GM23338 (cell line): ENCODE measurements around the gene MAPK12. TPM values are rescaled to one million over a fixed set of nuclear protein-coding genes. Genes with fewer than 3 reads are reported as not detected.

Experiments used
- ATAC-seq: fragments of 200-7000 bp; cut with Tn5 transposase; 3 replicates; pipeline ENCODE4 v1.9.1; 2020
- DNase-seq: peaks from one replicate; pipeline ENCODE4 v3.0.0-alpha.2; 2015; ENCODE audit warnings: low spot score
- H2AFZ ChIP-seq: fragments of 200-600 bp; sonication (generic); 2 replicates; pipeline ENCODE4 v1.8.0; 2016; ENCODE audit warnings: antibody characterized with exemption, mild to moderate bottlenecking, moderate library complexity
- H3F3A ChIP-seq: fragments of 200-600 bp; sonication (generic); replicated peaks from 2 replicates; pipeline ENCODE4 v1.8.0; 2017; ENCODE audit warnings: antibody characterized with exemption, mixed run types, low read depth
- H3K27ac ChIP-seq: fragments of 200-600 bp; sonication (generic); 2 replicates; pipeline ENCODE4 v1.6.1; 2016; ENCODE audit warnings: low read depth
- H3K27me3 ChIP-seq: fragments of 200-600 bp; sonication (generic); 2 replicates; pipeline ENCODE4 v1.8.0; 2016; ENCODE audit warnings: mild to moderate bottlenecking, mixed run types, moderate library complexity; ENCODE audit not compliant: insufficient read depth
- H3K36me3 ChIP-seq: fragments of 200-600 bp; sonication (generic); 2 replicates; pipeline ENCODE4 v1.8.0; 2016; ENCODE audit warnings: mild to moderate bottlenecking; ENCODE audit not compliant: insufficient read depth
- H3K4me1 ChIP-seq: fragments of 200-600 bp; sonication (generic); 2 replicates; pipeline ENCODE4 v1.8.0; 2016; ENCODE audit warnings: mild to moderate bottlenecking, moderate library complexity; ENCODE audit not compliant: insufficient read depth
- H3K4me2 ChIP-seq: fragments of 200-600 bp; sonication (generic); 2 replicates; pipeline ENCODE4 v1.7.1; 2017; ENCODE audit warnings: mixed run types
- H3K4me3 ChIP-seq: fragments of 200-600 bp; sonication (generic); 2 replicates; pipeline ENCODE4 v1.6.1; 2016; ENCODE audit warnings: mixed run types
- H3K79me2 ChIP-seq: fragments of 200-600 bp; sonication (generic); replicated peaks from 2 replicates; pipeline ENCODE4 v1.8.0; 2017; ENCODE audit warnings: mild to moderate bottlenecking; ENCODE audit not compliant: insufficient read depth
- H3K9me2 ChIP-seq: fragments of 200-600 bp; sonication (generic); 2 replicates; pipeline ENCODE4 v1.8.0; 2017; ENCODE audit not compliant: insufficient read depth
- H4K20me1 ChIP-seq: fragments of 200-600 bp; sonication (generic); replicated peaks from 2 replicates; pipeline ENCODE4 v1.8.0; 2017; ENCODE audit warnings: mild to moderate bottlenecking; ENCODE audit not compliant: insufficient read depth
- H3K27ac Mint-ChIP-seq: 2 replicates; pipeline ENCODE4 v1.8.0; 2020; ENCODE audit warnings: inconsistent platforms, mild to moderate bottlenecking, moderate library complexity, mixed read lengths
- H3K27me3 Mint-ChIP-seq: 3 replicates; pipeline ENCODE4 v1.8.0; 2022; ENCODE audit warnings: low read depth, mild to moderate bottlenecking, moderate library complexity, mixed read lengths, inconsistent platforms; ENCODE audit not compliant: insufficient read depth, poor library complexity
- H3K36me3 Mint-ChIP-seq: 3 replicates; pipeline ENCODE4 v1.8.0; 2021; ENCODE audit warnings: low read depth, mild to moderate bottlenecking, inconsistent platforms, moderate library complexity, mixed read lengths
- H3K4me1 Mint-ChIP-seq: 3 replicates; pipeline ENCODE4 v1.8.0; 2020; ENCODE audit warnings: mild to moderate bottlenecking, inconsistent platforms, mixed read lengths
- H3K4me3 Mint-ChIP-seq: 3 replicates; pipeline ENCODE4 v1.8.0; 2021; ENCODE audit warnings: moderate library complexity, mild to moderate bottlenecking, inconsistent platforms, mixed read lengths
- H3K9me3 Mint-ChIP-seq: 3 replicates; pipeline ENCODE4 v1.8.0; 2020; ENCODE audit warnings: moderate library complexity, mild to moderate bottlenecking, inconsistent platforms, mixed read lengths
- CREB1 ChIP-seq: fragments of 250-450 bp; sonication (Bioruptor Pico); IDR thresholded peaks from 2 replicates; pipeline ENCODE4 v1.5.0; 2020; ENCODE audit warnings: low read depth, mild to moderate bottlenecking, moderate library complexity
- CTCF ChIP-seq, 2 experiments: fragments of 200-600 bp in 1 of 2; sonication (generic) in 1 of 2; conservative IDR thresholded peaks; 2 replicates each; pipeline versions ENCODE4 v1.5.1 to v1.6.1; 2016 to 2017; ENCODE audit warnings: antibody characterized with exemption in 2 of 2, low read depth in 2 of 2, mild to moderate bottlenecking in 2 of 2, moderate library complexity in 1 of 2
- EZH2 ChIP-seq: fragments of 200-600 bp; sonication (generic); IDR thresholded peaks from one replicate; pipeline ENCODE4 v1.8.0; 2017; ENCODE audit warnings: antibody characterized with exemption, mild to moderate bottlenecking, low read depth; ENCODE audit not compliant: unreplicated experiment
- EZH2phosphoT487 ChIP-seq: fragments of 200-600 bp; sonication (generic); IDR thresholded peaks from one replicate; pipeline ENCODE4 v1.8.1; 2018; ENCODE audit warnings: antibody characterized with exemption; ENCODE audit not compliant: unreplicated experiment
- JUNB ChIP-seq: IDR thresholded peaks from one replicate; pipeline ENCODE4 v1.6.1; 2016; ENCODE audit warnings: antibody characterized with exemption; ENCODE audit not compliant: unreplicated experiment
- NANOG ChIP-seq: IDR thresholded peaks from 2 replicates; pipeline ENCODE4 v1.6.1; 2016; ENCODE audit warnings: antibody characterized with exemption, borderline replicate concordance
- POLR2AphosphoS5 ChIP-seq: IDR thresholded peaks from 2 replicates; pipeline ENCODE4 v1.6.1; 2016; ENCODE audit warnings: antibody characterized with exemption, low read depth
- REST ChIP-seq: IDR thresholded peaks from one replicate; pipeline ENCODE4 v1.6.1; 2018; ENCODE audit warnings: antibody characterized with exemption; ENCODE audit not compliant: unreplicated experiment
- STAT1 ChIP-seq: IDR thresholded peaks from one replicate; pipeline ENCODE4 v1.6.1; 2016; ENCODE audit warnings: antibody characterized with exemption; ENCODE audit not compliant: unreplicated experiment
- ZNF114 ChIP-seq: fragments of 250-450 bp; sonication (Bioruptor Pico); IDR thresholded peaks from 2 replicates; pipeline ENCODE4 v1.5.0; 2020; ENCODE audit warnings: mild to moderate bottlenecking, moderate library complexity
- ZNF331 ChIP-seq: fragments of 250-450 bp; sonication (Bioruptor Pico); IDR thresholded peaks from 2 replicates; pipeline ENCODE4 v1.5.0; 2020; ENCODE audit warnings: low read depth, mild to moderate bottlenecking, moderate library complexity
- ZNF462 ChIP-seq: fragments of 250-450 bp; sonication (Bioruptor Pico); IDR thresholded peaks from 2 replicates; pipeline ENCODE4 v1.5.0; 2020; ENCODE audit warnings: mild to moderate bottlenecking, moderate library complexity
- polyA plus RNA-seq: library from polyadenylated mRNA; unstranded; fragments of >200 nt; fragmentation: Nextera tagmentation; extraction: Ambion mirVana; gene quantifications from 2 replicates; pipeline ENCODE4 v1.2.1, GENCODE V29; 2016
- total RNA-seq: library from RNA; depleted of rRNA; stranded (reverse); fragments of >200 nt; shearing (Covaris generic); gene quantifications from 2 replicates; pipeline ENCODE4 v1.2.3, GENCODE V29; 2014
- TF ChIP-seq, protein P1 (sequence below): IDR thresholded peaks from 2 replicates; pipeline ENCODE4 v1.6.1; 2016; ENCODE audit warnings: antibody characterized with exemption

MAPK12 gene
- total and polyA plus RNA-seq, 2 experiments from 2014 or later, result 10.4 to 26.1 TPM

GRCh38 chr22:50224071-50224470, 37.4 kb downstream of the MAPK12 start:
- H3K4me2 ChIP-seq, result no peak overlapping the region
- Mint-ChIP-seq H3K9me3 (no peaks in the 10 kb centered on the region), H3K36me3 (peaks cover 36% of the 10 kb centered on the region), H3K4me1 (peaks cover 2% of the 10 kb centered on the region; the same call in 1 of the 3 replicates), H3K27ac (no peak overlapping the region), H3K27me3 (peaks cover 7% of the 10 kb centered on the region), H3K4me3 (no peak overlapping the region)
- ATAC-seq, result no peak
- H3K4me1 ChIP-seq, result no peaks in the 10 kb centered on the region
- no peaks in the 10 kb centered on the region for H3K79me2 ChIP-seq
- peaks cover 5% of the 10 kb centered on the region; the same call in 1 of the 2 replicates for H4K20me1 ChIP-seq
- H3K27me3 ChIP-seq, result no peaks in the 10 kb centered on the region
- TF ChIP-seq ZNF114 (no peak), ZNF462 (CRISPR knock-in tag) (no peak), NANOG (no peak), POLR2AphosphoS5 (no peak), JUNB (no peak), EZH2 (no peak), STAT1 (no peak), ZNF331 (no peak), CREB1 (CRISPR knock-in tag) (no peak), EZH2phosphoT487 (no peak), REST (no peak), CTCF (conservative IDR thresholded peaks at IDR 0.05; ENCODE audit: low read depth in 2 of 2) (no peak; a peak in 1 of 4 replicates)
- TF ChIP-seq, protein P1, sequence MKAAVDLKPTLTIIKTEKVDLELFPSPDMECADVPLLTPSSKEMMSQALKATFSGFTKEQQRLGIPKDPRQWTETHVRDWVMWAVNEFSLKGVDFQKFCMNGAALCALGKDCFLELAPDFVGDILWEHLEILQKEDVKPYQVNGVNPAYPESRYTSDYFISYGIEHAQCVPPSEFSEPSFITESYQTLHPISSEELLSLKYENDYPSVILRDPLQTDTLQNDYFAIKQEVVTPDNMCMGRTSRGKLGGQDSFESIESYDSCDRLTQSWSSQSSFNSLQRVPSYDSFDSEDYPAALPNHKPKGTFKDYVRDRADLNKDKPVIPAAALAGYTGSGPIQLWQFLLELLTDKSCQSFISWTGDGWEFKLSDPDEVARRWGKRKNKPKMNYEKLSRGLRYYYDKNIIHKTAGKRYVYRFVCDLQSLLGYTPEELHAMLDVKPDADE, result no peak
- no peaks in the 10 kb centered on the region for H3F3A ChIP-seq
- no peak for DNase-seq
- no peaks in the 10 kb centered on the region for H3K9me2 ChIP-seq
- no peaks in the 10 kb centered on the region for H3K36me3 ChIP-seq
- H3K27ac ChIP-seq, result no peak overlapping the region
- H2AFZ ChIP-seq, result no peak overlapping the region
- H3K4me3 ChIP-seq, result no peak overlapping the region
